Rectal smooth muscle tissue (tissue), 1 donor: ENCODE results near the gene CLCA1.

Experiments
- H3K27ac ChIP-seq: one replicate; pipeline ENCODE4 v1.7.0; 2013; ENCODE audit warnings: low read depth, low read length, inconsistent platforms
- H3K27me3 ChIP-seq: one replicate; pipeline ENCODE4 v1.7.0; 2013; ENCODE audit warnings: low read length; ENCODE audit not compliant: control insufficient read depth, insufficient read depth
- H3K36me3 ChIP-seq: one replicate; pipeline ENCODE4 v1.7.0; 2013; ENCODE audit warnings: low read length; ENCODE audit not compliant: control insufficient read depth, insufficient read depth
- H3K4me1 ChIP-seq: one replicate; pipeline ENCODE4 v1.7.0; 2013; ENCODE audit warnings: low read length; ENCODE audit not compliant: control insufficient read depth, insufficient read depth
- H3K4me3 ChIP-seq: one replicate; pipeline ENCODE4 v1.7.0; 2013; ENCODE audit warnings: low read length
- H3K9ac ChIP-seq: one replicate; pipeline ENCODE4 v1.7.0; 2013; ENCODE audit warnings: low read length

Gene CLCA1

DNA sequence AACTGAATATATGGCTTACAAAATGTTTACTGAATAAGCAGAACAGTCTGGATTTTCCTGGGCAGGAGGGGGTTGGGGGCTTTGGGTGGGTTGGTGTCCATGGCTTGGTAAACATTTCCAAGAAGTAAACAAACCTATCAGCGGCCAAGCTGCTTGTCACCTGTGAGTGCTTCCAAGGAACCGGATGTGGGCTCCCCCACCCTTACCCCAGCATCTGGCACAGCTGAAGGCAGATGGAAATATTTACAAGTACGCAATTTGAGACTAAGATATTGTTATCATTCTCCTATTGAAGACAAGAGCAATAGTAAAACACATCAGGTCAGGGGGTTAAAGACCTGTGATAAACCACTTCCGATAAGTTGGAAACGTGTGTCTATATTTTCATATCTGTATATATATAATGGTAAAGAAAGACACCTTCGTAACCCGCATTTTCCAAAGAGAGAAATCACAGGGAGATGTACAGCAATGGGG, at the start of gene CLCA1:
Gene CLCA1 (plus strand): TSS at position 427 of the 477 bp plus-strand sequence. CDS start 45 bp downstream, at position 472.
- H3K36me3 ChIP-seq = no peaks in the 10 kb centered on the region
- no peaks in the 10 kb centered on the region for H3K4me1 ChIP-seq
- no peak within 1 kb of the TSS for H3K9ac ChIP-seq
- no peaks in the 10 kb centered on the region for H3K27me3 ChIP-seq
- H3K4me3 ChIP-seq = no peak within 1 kb of the TSS
- H3K27ac ChIP-seq = no peak within 1 kb of the TSS

DNA sequence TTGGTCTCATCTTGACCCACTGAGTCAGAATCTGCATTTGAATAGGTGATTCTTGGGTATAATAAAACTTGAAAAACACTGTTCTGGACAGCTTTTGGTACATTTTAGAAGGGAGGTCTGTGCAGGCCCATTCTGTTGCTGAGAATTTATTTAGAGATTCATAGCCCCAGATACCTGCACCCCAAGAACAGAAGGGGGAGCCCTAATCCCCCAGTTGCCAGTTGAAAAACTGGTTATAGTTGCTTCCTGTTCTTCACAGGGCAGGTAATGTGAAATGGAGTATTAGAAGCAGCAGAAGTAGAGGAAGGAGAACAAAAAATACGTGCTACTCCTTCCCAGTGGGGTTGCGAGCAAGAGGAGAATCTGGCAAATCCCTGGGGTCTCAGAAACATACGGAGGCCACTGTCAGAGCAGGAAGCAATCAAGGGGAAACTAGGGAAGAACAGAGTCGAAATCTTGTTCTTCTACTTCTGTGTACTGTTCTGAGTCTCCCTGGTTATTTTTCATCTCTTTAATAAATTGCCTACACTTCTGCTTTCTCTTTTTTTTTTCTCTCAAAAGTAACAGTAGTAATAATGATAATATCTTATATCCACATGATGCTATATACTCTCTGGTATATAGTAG, 49.3 kb upstream of the CLCA1 start:
- H3K4me3 ChIP-seq = no peak overlapping the region
- H3K27ac ChIP-seq = no peak overlapping the region
- no peak overlapping the region for H3K9ac ChIP-seq
- H3K36me3 ChIP-seq = no peaks in the 10 kb centered on the region
- no peaks in the 10 kb centered on the region for H3K27me3 ChIP-seq
- no peaks in the 10 kb centered on the region for H3K4me1 ChIP-seq

DNA sequence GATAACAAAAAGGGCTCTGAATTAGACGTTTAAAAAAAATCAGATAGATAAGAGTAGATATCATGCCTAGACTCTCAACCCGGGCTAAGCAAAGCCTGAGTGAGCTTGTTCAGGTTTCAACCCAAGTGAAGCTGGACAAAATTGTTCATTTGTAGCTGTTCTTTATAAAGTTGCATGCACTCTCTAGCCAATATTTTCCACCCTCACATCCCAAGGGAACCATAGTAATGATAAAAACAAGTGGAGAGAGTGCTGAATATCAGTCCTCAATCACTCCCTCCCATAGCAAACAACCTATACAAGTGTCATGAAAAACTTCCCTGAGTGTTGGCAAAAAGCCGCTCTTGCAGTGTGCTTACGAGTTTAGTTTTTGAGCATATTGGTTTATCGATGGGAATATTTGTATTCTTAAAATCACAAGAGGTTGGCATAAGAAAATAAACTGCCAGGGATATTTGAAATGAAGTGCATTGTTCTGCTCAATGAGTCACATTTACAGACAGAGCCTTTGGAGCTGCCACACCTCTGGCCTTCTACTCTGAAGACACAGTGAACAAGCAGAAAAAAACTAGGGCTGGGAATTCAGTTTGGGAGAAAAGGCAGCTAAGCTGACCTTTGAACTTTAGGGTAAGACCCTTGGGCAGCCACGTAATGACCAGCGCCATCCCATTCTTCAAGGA, 47.0 kb upstream of the CLCA1 start:
- Histone ChIP-seq H3K4me3 (no peak overlapping the region), H3K9ac (no peak overlapping the region), H3K36me3 (no peaks in the 10 kb centered on the region), H3K27ac (no peak overlapping the region), H3K27me3 (no peaks in the 10 kb centered on the region), H3K4me1 (no peaks in the 10 kb centered on the region)

DNA sequence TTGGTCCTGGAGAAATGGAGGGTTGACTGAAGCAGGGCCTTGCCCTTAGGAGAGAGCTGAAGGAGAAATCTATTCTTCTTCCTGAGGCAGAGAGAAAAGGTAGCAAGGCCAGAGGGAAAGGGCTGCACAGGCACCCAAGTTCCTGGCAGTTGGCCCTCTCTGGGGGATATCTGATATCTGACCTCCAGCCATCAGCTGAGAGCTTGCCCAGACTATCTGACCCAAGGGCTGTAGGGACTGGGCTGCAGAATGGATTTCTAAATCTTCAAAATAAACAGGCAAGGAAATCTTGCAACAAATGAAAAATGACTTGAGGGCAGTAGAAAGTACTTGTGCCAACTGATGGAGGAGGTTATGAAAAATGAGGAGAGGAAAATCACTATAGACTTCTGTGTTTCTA, 45.3 kb upstream of the CLCA1 start:
- H3K9ac ChIP-seq = no peak overlapping the region
- no peak overlapping the region for H3K4me3 ChIP-seq
- H3K27ac ChIP-seq = no peak overlapping the region
- no peaks in the 10 kb centered on the region for H3K27me3 ChIP-seq
- H3K4me1 ChIP-seq = no peaks in the 10 kb centered on the region
- H3K36me3 ChIP-seq = no peaks in the 10 kb centered on the region

- no peak within 1 kb of the TSS for H3K9ac ChIP-seq
- H3K36me3 ChIP-seq = no peaks in the 10 kb centered on the region
- no peaks in the 10 kb centered on the region for H3K4me1 ChIP-seq
- no peak within 1 kb of the TSS for H3K27ac ChIP-seq
- H3K27me3 ChIP-seq = no peaks in the 10 kb centered on the region
- H3K4me3 ChIP-seq = no peak within 1 kb of the TSS
Observed at GRCh38 chr1:86423873-86424272, 44.9 kb upstream of the CLCA1 start, which contains the start of gene CLCA2. Gene CLCA2 (plus strand): TSS chr1:86424171. CDS start chr1:86424248, 77 bp downstream.

GRCh38 chr1:86429122-86429725, 39.5 kb upstream of the CLCA1 start:
- no peaks in the 10 kb centered on the region for H3K4me1 ChIP-seq
- no peak overlapping the region for H3K27ac ChIP-seq
- H3K9ac ChIP-seq = no peak overlapping the region

DNA sequence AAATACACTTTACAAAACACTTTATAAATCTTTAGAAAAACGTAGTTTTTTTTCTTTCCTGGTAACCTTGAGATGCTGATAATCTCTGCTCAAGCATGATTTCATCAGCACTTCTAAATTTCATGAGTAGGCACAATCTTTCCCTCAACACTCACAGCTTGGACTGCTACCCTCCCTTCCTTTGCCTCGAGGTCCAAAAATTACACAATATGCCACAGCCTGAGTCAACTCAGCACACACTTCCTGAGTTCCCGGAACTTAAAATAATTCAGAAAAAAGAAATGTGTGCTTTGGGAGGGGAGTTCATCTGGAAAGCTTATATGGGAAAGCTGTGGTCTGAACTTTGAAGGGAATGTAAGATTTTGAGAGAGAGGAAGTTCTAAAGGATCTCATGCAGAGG, 38.9 kb upstream of the CLCA1 start:
- H3K27ac ChIP-seq = no peak overlapping the region

More at GRCh38 chr1:86429122-86429725, 39.5 kb upstream of the CLCA1 start:
- Histone ChIP-seq H3K4me3 (no peak overlapping the region), H3K36me3 (no peaks in the 10 kb centered on the region), H3K27me3 (no peaks in the 10 kb centered on the region)

GRCh38 chr1:86430376-86430775, 38.4 kb upstream of the CLCA1 start:
- H3K4me1 ChIP-seq = no peaks in the 10 kb centered on the region
- H3K27me3 ChIP-seq = no peaks in the 10 kb centered on the region
- no peaks in the 10 kb centered on the region for H3K36me3 ChIP-seq
- H3K4me3 ChIP-seq = no peak overlapping the region
- no peak overlapping the region for H3K9ac ChIP-seq
- no peak overlapping the region for H3K27ac ChIP-seq

More for the DNA sequence above, 38.9 kb upstream of the CLCA1 start:
- H3K9ac ChIP-seq = no peak overlapping the region
- H3K27me3 ChIP-seq = no peaks in the 10 kb centered on the region
- H3K4me3 ChIP-seq = no peak overlapping the region
- no peaks in the 10 kb centered on the region for H3K36me3 ChIP-seq
- H3K4me1 ChIP-seq = no peaks in the 10 kb centered on the region

DNA sequence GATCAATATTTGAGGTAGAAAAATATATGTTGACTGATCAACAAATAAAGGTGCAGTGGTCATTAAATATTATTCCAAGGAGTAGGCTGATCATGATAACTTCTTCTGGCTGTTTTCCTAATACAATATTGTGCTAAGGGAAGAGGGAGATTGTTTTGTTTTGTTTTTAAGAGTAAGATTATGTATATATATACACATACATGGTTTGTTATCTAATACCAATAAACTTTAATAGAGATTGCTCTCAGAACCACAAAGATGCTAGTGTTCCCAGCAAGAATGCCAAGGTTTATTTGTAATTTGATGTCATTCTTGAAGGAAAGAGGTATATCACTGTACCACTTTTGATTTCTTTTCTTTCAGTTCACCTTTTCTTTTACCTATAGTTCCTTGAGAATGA, 34.7 kb upstream of the CLCA1 start:
- Histone ChIP-seq H3K36me3 (no peaks in the 10 kb centered on the region), H3K27ac (no peak overlapping the region), H3K9ac (no peak overlapping the region), H3K27me3 (no peaks in the 10 kb centered on the region), H3K4me3 (no peak overlapping the region), H3K4me1 (no peaks in the 10 kb centered on the region)

DNA sequence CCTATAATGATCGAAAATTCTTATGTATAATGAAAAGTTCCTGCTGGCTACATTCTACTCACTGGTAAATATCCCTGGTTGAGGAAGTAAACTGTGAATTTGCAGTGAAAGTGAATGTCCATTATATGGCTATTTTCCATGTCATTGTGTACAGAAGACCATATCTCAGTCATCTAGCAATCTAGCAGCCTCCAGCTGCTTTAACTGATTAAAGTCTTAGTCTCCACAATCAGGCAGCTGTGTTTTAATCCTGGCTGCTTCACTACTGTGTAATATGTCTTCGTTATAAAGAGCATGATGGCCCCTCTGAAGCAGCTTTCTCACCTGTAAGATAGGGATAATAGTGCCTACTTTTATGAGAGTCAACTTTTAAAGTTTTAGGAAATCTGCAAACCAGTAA, 33.4 kb upstream of the CLCA1 start:
- no peak overlapping the region for H3K9ac ChIP-seq
- H3K27me3 ChIP-seq = no peaks in the 10 kb centered on the region
- H3K4me1 ChIP-seq = no peaks in the 10 kb centered on the region
- no peak overlapping the region for H3K4me3 ChIP-seq
- no peaks in the 10 kb centered on the region for H3K36me3 ChIP-seq
- no peak overlapping the region for H3K27ac ChIP-seq

GRCh38 chr1:86436041-86436440, 32.7 kb upstream of the CLCA1 start:
- no peak overlapping the region for H3K4me3 ChIP-seq
- no peaks in the 10 kb centered on the region for H3K27me3 ChIP-seq
- no peaks in the 10 kb centered on the region for H3K4me1 ChIP-seq
- H3K9ac ChIP-seq = no peak overlapping the region
- H3K27ac ChIP-seq = no peak overlapping the region
- H3K36me3 ChIP-seq = no peaks in the 10 kb centered on the region

DNA sequence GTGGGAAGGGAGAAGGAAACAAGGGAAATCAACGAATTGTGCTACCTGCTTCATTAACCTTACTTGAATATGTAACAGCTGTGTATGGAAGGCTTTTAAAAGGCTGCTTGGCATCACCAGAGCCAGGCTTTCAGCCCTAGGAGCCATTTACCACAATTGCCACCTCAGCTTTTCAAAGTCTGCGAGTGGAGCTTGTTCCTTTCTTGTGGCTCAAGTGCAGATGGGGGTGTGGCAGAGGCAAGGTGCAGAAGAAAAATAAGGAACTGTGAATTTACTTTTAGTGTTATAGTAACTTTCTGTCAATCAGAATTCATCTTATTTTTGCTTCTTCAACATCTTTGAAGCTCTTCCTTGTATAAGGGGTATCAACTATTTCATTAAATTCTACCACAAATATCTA, 27.1 kb upstream of the CLCA1 start:
- no peak overlapping the region for H3K27ac ChIP-seq
- no peak overlapping the region for H3K4me3 ChIP-seq
- no peaks in the 10 kb centered on the region for H3K4me1 ChIP-seq
- no peaks in the 10 kb centered on the region for H3K27me3 ChIP-seq
- H3K9ac ChIP-seq = no peak overlapping the region
- H3K36me3 ChIP-seq = no peaks in the 10 kb centered on the region
